GM18526 (cell line): ENCODE results near the gene HOXB9.

Experiments
- POLR2A ChIP-seq: IDR thresholded peaks from 3 replicates; pipeline ENCODE4 v1.6.1; 2011; ENCODE audit not compliant: insufficient read length; ENCODE audit errors: extremely low read depth

HOXB9 gene

GRCh38 chr17:48578616-48579470 is 47.3 kb downstream of the HOXB9 start:
- no peak for TF ChIP-seq POLR2A

- no peak for TF ChIP-seq POLR2A
Measured at GRCh38 chr17:48577946-48578615, 48.1 kb downstream of the HOXB9 start, which contains the start of gene HOXB4. Gene HOXB4 (minus strand): TSS chr17:48578350. CDS start chr17:48578319, 31 bp downstream.

- TF ChIP-seq POLR2A, result peak; percentile 24
Measured at GRCh38 chr17:48577330-48577945, 48.7 kb downstream of the HOXB9 start.

- TF ChIP-seq POLR2A, result no peak
Measured at GRCh38 chr17:48576479-48577309, 49.5 kb downstream of the HOXB9 start.

- no peak for TF ChIP-seq POLR2A
Measured at GRCh38 chr17:48575673-48576478, 50.3 kb downstream of the HOXB9 start.

GRCh38 chr17:48575066-48575582 is 51.0 kb downstream of the HOXB9 start:
- no peak for TF ChIP-seq POLR2A

GRCh38 chr17:48574505-48575065 is 51.6 kb downstream of the HOXB9 start:
- no peak for TF ChIP-seq POLR2A

- no peak for TF ChIP-seq POLR2A
Measured at GRCh38 chr17:48571826-48572417, 54.2 kb downstream of the HOXB9 start.
